Measurements from ENCODE around the gene KIAA0930.
"Not testable (repeated sequence)": the region's sequence is repeated elsewhere in the genome, so short reads cannot be mapped to it uniquely, and the experiment has no call there.

The KIAA0930 gene

GRCh38 chr22:45262931-45263462 lies 22.3 kb upstream of the KIAA0930 start:
- DNase-seq, result no peak

- DNase-seq, result no peak
These were observed 21.7 kb upstream of the KIAA0930 start for GRCh38 chr22:45262195-45262930.

DNA sequence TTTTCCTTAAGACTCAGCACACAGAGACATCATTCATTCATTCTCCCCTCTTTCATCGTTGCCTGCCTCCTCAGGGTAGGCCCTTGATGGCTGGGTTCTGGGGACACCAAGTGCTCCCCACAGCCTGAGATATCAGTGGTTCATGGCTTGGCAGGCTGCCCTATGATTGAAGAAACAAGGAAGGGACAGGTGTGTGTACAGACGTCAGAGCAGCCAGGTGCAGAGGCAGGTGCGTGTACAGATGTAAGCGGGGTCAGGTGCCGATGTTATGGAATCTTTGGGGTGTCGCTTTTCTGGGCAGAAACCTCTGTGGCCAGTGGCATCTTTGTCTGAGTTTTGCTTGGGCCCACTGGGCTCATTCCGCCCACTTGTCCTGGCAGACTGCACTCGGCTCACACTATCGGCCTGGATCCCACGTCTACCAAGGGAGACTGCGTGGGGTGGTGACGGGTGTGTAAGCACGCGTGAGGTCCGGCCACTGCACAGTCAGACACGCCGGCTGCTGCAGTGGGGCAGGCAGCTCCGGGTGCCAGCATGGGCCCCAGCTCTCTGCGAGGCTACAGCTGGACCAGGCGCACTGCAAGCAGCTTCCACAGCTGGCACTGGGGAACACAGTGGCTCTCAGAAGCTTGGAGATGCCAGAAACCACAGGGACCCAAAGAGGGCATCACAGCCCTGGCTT lies 20.9 kb upstream of the KIAA0930 start:
- no peak for DNase-seq

DNA sequence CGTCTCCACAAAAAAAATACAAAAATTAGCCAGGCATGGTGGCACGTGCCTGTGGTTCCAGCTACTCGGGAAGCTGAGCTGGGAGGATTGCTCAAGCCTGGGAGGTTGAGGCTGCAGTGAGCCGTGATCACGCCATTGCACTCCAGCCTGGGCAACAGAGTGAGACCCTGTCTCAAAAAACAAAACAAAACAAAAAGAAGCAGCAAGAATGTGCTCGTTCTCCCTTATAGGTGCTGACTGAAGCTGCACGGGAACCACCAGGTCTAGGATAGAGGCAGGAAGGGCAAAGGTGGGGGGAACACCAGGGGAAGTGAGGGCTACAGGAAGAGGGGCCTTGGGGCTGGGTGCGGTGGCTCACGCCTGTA lies 19.7 kb upstream of the KIAA0930 start:
- not testable (repeated sequence) for DNase-seq

DNA sequence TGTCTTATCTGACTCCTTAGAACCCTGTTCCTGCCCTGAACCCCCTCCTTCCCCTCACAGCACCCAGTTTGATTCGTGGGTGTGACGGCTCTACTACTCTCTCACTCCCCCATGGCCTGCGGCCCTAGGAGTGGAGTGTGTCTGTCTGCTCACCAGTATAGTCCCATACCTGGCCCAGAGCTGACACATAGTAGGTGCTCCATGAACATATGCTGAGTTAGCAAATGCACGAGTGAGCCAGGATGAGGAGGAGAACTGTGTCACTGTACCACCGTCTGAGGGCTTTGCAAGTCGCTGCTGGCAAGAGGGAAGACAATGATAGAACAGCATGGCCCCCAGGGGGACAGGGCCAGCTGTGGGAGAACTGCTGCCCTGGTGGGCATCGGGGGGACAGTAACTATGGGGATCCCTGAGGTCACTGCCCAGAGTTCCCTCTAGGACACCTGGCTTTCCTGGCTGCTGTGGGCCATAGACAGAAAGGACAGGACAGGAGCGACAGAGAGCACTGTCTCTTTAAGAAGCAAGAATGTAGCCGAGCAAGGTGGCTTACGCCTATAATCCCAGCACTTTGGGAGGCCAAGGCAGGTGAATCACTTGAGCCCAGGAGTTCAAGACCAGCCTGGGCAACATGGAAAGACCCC lies 19.2 kb upstream of the KIAA0930 start:
- no peak for DNase-seq

GRCh38 chr22:45257941-45258340 lies 17.2 kb upstream of the KIAA0930 start:
- DNase-seq, result not testable (repeated sequence)

DNA sequence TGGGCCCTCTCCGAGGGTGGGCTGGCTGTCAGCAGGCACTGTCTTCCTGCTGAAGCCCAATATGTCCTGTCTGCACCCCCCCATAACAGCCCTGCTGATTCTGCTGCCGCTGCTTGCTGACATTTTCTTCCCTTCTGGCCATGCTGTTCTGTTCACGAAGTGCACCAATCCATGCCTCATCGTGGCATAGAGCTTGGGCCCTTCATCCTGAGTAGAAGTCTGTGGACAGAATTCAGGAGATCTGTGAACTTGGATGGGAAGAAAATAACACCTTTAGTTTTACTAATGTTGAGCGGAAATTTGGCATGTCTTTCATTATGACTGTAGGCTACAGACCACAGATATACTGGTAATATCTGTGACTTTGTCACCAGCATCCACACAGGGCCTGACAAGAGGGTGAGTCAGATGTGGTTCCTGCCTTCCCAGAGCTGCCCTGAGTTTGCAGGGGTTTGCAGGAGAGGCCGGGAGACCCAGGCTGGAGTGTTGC lies 14.1 kb upstream of the KIAA0930 start:
- DNase-seq, result no peak

- no peak for DNase-seq
These were observed 13.7 kb upstream of the KIAA0930 start for GRCh38 chr22:45254388-45254787.

- no peak for DNase-seq
These were observed 12.4 kb upstream of the KIAA0930 start for GRCh38 chr22:45253039-45253641.

- DNase-seq, result no peak
These were observed 11.1 kb upstream of the KIAA0930 start for GRCh38 chr22:45251825-45252224.

DNA sequence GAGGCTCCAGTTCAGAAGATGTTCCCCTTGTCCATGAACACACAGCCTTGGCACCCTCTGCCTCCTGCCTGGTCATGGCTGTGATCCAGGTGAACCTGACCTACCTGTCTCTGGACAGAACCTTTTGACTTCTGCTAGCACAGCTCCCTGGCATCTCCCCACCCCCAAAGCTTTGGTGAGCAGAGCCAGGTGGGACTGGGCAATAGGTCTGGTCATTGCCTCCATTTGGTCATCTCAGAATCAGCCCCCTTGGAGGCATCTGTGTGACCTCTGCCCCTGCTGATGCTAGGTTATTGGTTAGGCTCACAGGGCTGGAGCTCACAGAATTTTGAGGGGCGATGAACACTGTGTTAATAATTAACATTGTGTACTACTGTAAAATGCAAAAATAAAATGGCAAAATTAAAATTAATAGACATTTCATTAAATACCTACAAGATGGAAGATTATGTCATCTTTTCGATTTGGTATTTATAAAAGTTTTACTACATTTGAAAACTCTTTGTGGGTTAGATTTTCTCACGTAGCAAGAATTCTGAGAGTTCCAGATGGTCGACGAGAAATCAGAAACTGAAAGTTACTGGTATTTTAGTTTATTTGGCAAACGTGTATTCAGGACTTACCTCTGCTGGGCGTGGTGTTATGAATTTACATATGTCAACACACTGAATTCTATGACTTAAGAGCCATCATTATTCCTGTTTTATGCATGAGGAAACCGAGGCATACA lies 8.3 kb upstream of the KIAA0930 start:
- DNase-seq, result no peak

GRCh38 chr22:45246060-45246985 lies 5.6 kb upstream of the KIAA0930 start:
- DNase-seq, result no peak

DNA sequence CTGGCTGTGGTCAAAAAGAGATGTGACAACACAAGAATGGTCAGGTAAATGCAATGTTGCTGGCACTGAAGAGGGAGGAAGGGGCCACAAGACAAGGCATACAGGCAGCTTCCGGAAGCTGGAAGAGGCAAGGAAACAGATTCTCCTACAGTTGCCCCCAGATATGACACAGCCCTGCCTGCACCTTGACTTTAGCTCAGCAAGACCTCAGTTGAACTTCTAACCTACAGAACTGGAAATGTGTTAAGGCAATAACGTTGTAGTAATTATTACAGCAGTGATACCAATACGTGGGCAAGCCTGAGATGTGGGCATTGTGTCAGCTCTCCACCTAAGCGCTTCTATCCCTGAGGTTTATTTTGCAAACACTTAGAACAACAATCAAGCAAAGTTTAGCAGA lies 4.2 kb upstream of the KIAA0930 start:
- DNase-seq, result no peak

GRCh38 chr22:45242778-45243191 lies 2.1 kb upstream of the KIAA0930 start:
- peak; percentile 66 for DNase-seq

- DNase-seq, result no peak
These were observed 437 bp downstream of the KIAA0930 start for GRCh38 chr22:45240104-45240809.

DNA sequence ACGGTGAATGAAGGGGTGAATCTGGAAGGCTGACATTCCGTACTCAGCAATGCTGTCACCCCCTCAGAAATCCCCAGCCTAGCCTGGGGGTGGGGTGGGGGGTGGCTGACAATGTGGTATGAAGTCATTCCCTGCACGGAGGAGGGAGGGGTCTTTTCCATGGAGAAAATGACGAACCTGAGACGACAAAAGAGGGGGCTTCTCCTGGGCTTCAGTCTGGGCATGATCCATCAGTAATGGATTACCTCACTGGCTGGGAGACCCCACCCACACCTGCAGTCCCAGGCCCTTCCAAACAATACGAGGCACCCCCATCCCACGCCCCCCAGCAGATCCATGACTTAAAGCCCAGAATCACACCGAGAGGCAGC lies 1.0 kb downstream of the KIAA0930 start:
- no peak for DNase-seq

DNA sequence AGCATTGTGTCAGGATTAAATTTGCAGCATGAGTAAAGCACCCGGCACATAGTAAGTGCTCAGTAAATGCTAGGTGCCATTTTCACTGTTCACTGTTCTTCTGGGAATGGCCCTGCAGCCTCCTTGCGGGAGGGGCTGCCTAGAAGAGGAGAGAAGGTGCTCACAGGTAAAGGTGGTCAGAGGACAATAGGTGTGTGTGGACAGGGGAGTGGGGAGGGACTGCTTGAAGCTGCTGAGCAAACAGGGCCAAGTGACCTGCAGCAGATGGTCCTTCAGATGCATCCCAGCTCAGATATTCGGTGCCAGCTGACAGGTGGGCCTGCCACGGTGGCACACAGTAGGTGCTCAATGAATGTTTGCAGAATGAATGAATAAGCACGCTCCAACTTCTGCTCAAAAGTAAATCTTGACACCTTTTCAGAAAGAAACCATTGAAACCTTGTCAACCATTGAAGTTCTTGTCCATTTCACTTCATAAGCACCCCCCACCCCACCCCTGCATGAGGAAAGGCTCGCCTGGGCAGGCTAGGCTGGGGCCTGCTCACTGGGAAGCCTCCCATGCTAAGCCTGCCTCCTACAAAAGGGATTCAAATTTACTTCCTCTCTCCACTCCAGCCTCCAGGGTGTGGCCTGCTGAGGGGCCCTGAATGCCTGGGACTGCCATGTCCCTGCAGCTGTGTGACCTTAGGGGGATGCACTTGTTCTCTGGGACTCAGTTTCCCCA lies 1.6 kb downstream of the KIAA0930 start:
- DNase-seq, result no peak

DNA sequence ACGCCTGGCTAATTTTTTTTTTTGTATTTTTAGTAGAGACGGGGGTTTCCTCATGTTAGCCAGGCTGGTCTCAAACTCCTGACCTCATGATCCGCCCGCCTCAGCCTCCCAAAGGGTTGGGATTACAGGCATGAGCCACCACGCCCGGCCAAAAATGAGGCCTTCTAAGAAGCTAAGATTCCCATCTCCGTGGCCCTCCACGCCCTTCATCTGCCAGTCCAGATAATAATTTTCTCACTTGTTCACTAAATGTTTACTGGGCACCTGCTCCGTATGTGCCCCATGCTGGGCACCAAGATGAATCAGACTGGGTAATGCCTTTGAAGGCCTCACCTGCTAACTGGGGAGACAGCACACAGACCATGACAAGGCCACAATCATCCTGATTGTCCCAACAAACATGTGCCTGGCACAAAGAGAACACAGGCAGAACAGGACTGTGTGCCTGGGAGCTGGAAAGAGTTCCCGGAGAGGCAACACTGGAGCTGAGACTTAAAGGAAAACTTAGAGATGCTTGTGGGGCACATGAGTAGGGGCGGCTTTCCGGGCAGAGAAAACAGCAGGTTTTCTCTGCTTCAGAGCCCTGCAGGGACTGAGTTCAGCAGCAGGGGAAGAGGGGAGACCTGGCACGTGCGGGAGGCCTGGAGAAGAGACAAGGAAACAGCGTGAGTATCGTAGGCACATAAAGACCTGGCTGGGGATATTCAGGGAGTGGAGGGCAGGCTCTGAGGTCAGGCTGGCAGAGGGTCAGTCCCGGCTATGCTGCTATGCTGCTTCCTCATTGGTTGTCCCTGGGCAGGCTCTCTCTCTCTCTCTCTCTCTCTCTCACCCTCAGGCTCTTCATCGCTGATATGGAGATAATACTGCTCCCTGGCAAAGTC lies 2.4 kb downstream of the KIAA0930 start:
- DNase-seq, result no peak
